ENCODE measurements around the gene SH2B3. TPM values are rescaled to one million over a fixed set of nuclear protein-coding genes. Genes with fewer than 3 reads are reported as not detected.
"Not testable (repeated sequence)": the region's sequence is repeated elsewhere in the genome, so short reads cannot be mapped to it uniquely, and the experiment has no call there.

Gene SH2B3
- total RNA-seq, 1 donor from 2014 or later, result 18.3 TPM

DNA sequence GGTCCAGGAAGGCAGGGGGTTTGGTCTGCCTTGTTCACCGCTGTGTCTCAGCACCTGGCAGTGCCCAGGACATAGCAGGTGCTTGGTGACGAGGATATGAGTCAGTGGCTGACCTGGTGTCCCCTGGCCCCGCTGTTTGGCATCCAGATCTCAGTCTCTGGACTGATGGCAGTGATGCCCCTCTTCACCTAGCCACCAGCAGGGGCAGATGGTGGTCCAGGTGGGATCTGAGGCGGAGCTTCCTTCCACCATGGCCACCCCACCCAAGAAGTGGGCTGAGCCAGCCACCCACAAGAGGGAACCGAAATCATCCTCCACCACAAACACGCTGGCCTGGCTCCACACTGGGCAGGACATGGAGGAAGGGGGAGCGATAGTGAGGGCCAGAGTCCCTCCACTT lies 16.1 kb upstream of the SH2B3 start:
- Mint-ChIP-seq H3K9me3 (ENCODE audit: low read depth) (no peaks in the 10 kb centered on the region), H3K27me3 (ENCODE audit: low read depth) (peaks cover 10% of the 10 kb centered on the region), H3K4me1 (ENCODE audit: low read depth) (no peaks in the 10 kb centered on the region), H3K27ac (ENCODE audit: unreplicated experiment) (no peak overlapping the region), H3K36me3 (ENCODE audit: low read depth) (no peaks in the 10 kb centered on the region), H3K4me3 (ENCODE audit: unreplicated experiment) (no peak overlapping the region)
- no peak for DNase-seq (ENCODE audit: low spot score)
- TF ChIP-seq, protein P1, sequence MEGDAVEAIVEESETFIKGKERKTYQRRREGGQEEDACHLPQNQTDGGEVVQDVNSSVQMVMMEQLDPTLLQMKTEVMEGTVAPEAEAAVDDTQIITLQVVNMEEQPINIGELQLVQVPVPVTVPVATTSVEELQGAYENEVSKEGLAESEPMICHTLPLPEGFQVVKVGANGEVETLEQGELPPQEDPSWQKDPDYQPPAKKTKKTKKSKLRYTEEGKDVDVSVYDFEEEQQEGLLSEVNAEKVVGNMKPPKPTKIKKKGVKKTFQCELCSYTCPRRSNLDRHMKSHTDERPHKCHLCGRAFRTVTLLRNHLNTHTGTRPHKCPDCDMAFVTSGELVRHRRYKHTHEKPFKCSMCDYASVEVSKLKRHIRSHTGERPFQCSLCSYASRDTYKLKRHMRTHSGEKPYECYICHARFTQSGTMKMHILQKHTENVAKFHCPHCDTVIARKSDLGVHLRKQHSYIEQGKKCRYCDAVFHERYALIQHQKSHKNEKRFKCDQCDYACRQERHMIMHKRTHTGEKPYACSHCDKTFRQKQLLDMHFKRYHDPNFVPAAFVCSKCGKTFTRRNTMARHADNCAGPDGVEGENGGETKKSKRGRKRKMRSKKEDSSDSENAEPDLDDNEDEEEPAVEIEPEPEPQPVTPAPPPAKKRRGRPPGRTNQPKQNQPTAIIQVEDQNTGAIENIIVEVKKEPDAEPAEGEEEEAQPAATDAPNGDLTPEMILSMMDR (IDR thresholded peaks at IDR 0.05), result no peak

GRCh38 chr12:111390910-111391309 lies 14.8 kb upstream of the SH2B3 start:
- no peak for DNase-seq (ENCODE audit: low spot score)
- Mint-ChIP-seq H3K27me3 (ENCODE audit: low read depth) (no peaks in the 10 kb centered on the region), H3K9me3 (ENCODE audit: low read depth) (no peaks in the 10 kb centered on the region), H3K27ac (ENCODE audit: unreplicated experiment) (no peak overlapping the region), H3K4me1 (ENCODE audit: low read depth) (no peaks in the 10 kb centered on the region), H3K4me3 (ENCODE audit: unreplicated experiment) (no peak overlapping the region), H3K36me3 (ENCODE audit: low read depth) (no peaks in the 10 kb centered on the region)
- TF ChIP-seq, protein P1 (IDR thresholded peaks at IDR 0.05), result no peak

GRCh38 chr12:111393700-111394300 lies 11.9 kb upstream of the SH2B3 start:
- Mint-ChIP-seq H3K4me1 (ENCODE audit: low read depth) (peaks cover 3% of the 10 kb centered on the region), H3K27me3 (ENCODE audit: low read depth) (no peaks in the 10 kb centered on the region), H3K4me3 (ENCODE audit: unreplicated experiment) (no peak overlapping the region), H3K9me3 (ENCODE audit: low read depth) (no peaks in the 10 kb centered on the region), H3K27ac (ENCODE audit: unreplicated experiment) (no peak overlapping the region), H3K36me3 (ENCODE audit: low read depth) (no peaks in the 10 kb centered on the region)
- DNase-seq (ENCODE audit: low spot score), result no peak
- TF ChIP-seq, protein P1 (IDR thresholded peaks at IDR 0.05), result no peak

DNA sequence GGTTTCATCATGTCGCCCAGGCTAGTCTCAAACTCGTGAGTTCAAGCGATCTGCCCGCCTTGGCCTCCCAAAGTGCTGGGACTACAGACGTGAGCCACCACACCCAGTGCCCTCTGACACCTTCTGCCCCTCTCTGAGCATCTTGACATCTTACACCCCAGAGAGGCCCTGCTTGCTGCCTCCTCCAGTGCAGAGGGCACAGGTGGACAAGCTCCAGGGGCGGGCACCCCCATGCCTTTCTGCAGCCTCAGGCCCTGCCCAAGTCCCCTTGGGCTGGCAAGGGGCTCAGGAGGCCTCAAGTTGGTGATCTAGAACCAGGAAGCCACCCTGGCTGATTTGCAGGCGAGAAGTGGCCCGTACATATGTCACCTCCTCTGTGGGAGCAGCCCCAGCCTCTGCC lies 11.2 kb upstream of the SH2B3 start:
- no peaks in the 10 kb centered on the region for H3K9me3 Mint-ChIP-seq (ENCODE audit: low read depth)
- H3K36me3 Mint-ChIP-seq (ENCODE audit: low read depth), result no peaks in the 10 kb centered on the region
- H3K4me1 Mint-ChIP-seq (ENCODE audit: low read depth), result peaks cover 8% of the 10 kb centered on the region
- DNase-seq (ENCODE audit: low spot score), result no peak
- H3K27ac Mint-ChIP-seq (ENCODE audit: unreplicated experiment), result no peak overlapping the region
- H3K27me3 Mint-ChIP-seq (ENCODE audit: low read depth), result no peaks in the 10 kb centered on the region
- TF ChIP-seq, protein P1 (IDR thresholded peaks at IDR 0.05), result no peak
- H3K4me3 Mint-ChIP-seq (ENCODE audit: unreplicated experiment), result no peak overlapping the region

DNA sequence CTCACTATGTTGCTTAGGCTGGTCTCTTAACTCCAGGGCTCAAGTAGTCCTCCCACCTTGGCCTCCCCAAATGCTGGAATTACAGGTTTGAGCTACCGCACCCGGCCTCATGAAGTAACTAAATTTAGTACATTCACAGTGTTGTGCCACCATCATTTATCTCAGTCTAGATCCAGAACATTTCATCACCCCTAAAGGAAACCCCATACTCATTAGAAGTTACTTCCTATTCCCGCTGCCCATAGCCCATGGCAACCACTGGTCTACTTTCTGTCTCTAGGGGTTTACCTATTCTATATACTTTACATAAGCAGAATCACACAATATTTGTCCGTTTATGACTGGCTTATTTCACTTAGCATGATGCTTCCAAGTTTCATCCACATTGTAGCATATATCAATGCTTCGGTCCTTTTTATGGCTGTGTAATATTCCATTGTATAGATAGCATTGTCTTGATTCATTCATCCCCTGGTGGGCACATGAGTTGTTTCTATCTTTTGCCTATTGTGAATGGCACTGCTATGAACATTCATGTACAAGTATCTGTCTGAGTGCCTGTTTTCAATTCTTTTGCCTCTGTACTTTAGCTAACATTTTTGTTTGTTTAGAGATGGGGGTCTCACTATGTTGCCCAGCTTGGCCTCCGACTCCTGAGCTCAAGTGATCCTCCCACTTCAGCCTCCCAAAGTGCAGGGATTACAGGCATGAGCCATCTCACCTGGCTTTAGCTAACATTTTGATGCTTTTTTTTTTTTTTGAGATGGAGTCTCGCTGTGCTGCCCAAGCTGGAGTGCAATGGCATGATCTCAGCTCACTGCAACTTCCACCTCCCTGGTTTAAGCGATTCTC lies 10.2 kb upstream of the SH2B3 start:
- DNase-seq (ENCODE audit: low spot score), result no peak
- no peak overlapping the region for H3K27ac Mint-ChIP-seq (ENCODE audit: unreplicated experiment)
- TF ChIP-seq, protein P1 (IDR thresholded peaks at IDR 0.05), result no peak
- no peaks in the 10 kb centered on the region for H3K9me3 Mint-ChIP-seq (ENCODE audit: low read depth)
- H3K36me3 Mint-ChIP-seq (ENCODE audit: low read depth), result no peaks in the 10 kb centered on the region
- H3K4me1 Mint-ChIP-seq (ENCODE audit: low read depth), result peaks cover 11% of the 10 kb centered on the region
- no peak overlapping the region for H3K4me3 Mint-ChIP-seq (ENCODE audit: unreplicated experiment)
- no peaks in the 10 kb centered on the region for H3K27me3 Mint-ChIP-seq (ENCODE audit: low read depth)

GRCh38 chr12:111396271-111396670 lies 9.5 kb upstream of the SH2B3 start:
- H3K4me1 Mint-ChIP-seq (ENCODE audit: low read depth), result peaks cover 11% of the 10 kb centered on the region

More at GRCh38 chr12:111396271-111396670, 9.5 kb upstream of the SH2B3 start:
- not testable (repeated sequence) for DNase-seq (ENCODE audit: low spot score); H3K27ac Mint-ChIP-seq (ENCODE audit: unreplicated experiment); H3K4me3 Mint-ChIP-seq (ENCODE audit: unreplicated experiment); H3K36me3 Mint-ChIP-seq (ENCODE audit: low read depth); H3K9me3 Mint-ChIP-seq (ENCODE audit: low read depth); H3K27me3 Mint-ChIP-seq (ENCODE audit: low read depth)
